H7 (cell line): ENCODE measurements around the gene WASF3. TPM values are rescaled to one million over a fixed set of nuclear protein-coding genes. Genes with fewer than 3 reads are reported as not detected.
A peak's percentile ranks its signal among the peaks of the same experiment; 100 is the strongest.

ENCODE experiments used
- DNase-seq: peaks from one replicate; pipeline ENCODE4 v3.0.0; 2012
- H3K27me3 ChIP-seq: 2 replicates; pipeline ENCODE4 v1.6.0; 2011; ENCODE audit warnings: mild to moderate bottlenecking, low read length; ENCODE audit not compliant: control insufficient read depth, insufficient read depth
- H3K36me3 ChIP-seq: replicated peaks from 2 replicates; pipeline ENCODE4 v1.5.1; 2011; ENCODE audit warnings: low read length; ENCODE audit not compliant: control insufficient read depth, insufficient read depth
- H3K4me3 ChIP-seq: 2 replicates; pipeline ENCODE4 v1.5.1; 2011; ENCODE audit warnings: low read depth, mild to moderate bottlenecking, control low read depth, low read length, moderate library complexity; ENCODE audit not compliant: insufficient read depth
- total RNA-seq: library from RNA; depleted of rRNA; stranded (reverse); fragments of >200 nt; shearing (Covaris generic); gene quantifications from 2 replicates; pipeline ENCODE4 v1.2.3, GENCODE V29; 2014

WASF3 gene
- total RNA-seq, 1 experiment from 2014 or later: 19.1 TPM

GRCh38 chr13:26658448-26659385 lies 101.2 kb downstream of the WASF3 start:
- peak; percentile 30 for DNase-seq
- no peaks in the 10 kb centered on the region for H3K27me3 ChIP-seq
- H3K4me3 ChIP-seq: no peak overlapping the region
- H3K36me3 ChIP-seq: no peaks in the 10 kb centered on the region

- H3K27me3 ChIP-seq: no peaks in the 10 kb centered on the region
- H3K4me3 ChIP-seq: no peak overlapping the region
- no peaks in the 10 kb centered on the region for H3K36me3 ChIP-seq
- peak; percentile 21 for DNase-seq
Measured at GRCh38 chr13:26660185-26660584, 102.7 kb downstream of the WASF3 start.

GRCh38 chr13:26660766-26661165 lies 103.3 kb downstream of the WASF3 start:
- no peaks in the 10 kb centered on the region for H3K27me3 ChIP-seq
- H3K36me3 ChIP-seq: no peaks in the 10 kb centered on the region
- DNase-seq: no peak
- no peak overlapping the region for H3K4me3 ChIP-seq

- Histone ChIP-seq H3K36me3 (no peaks in the 10 kb centered on the region), H3K4me3 (no peak overlapping the region), H3K27me3 (no peaks in the 10 kb centered on the region)
- DNase-seq: no peak
Measured at GRCh38 chr13:26663791-26664190, 106.3 kb downstream of the WASF3 start.

- H3K4me3 ChIP-seq: no peak overlapping the region
- DNase-seq: no peak
- no peaks in the 10 kb centered on the region for H3K27me3 ChIP-seq
- H3K36me3 ChIP-seq: no peaks in the 10 kb centered on the region
Measured at GRCh38 chr13:26664286-26664685, 106.8 kb downstream of the WASF3 start.

GRCh38 chr13:26664876-26665275 lies 107.4 kb downstream of the WASF3 start:
- no peaks in the 10 kb centered on the region for H3K27me3 ChIP-seq
- no peak overlapping the region for H3K4me3 ChIP-seq
- DNase-seq: no peak
- no peaks in the 10 kb centered on the region for H3K36me3 ChIP-seq

GRCh38 chr13:26668357-26669146 lies 111.1 kb downstream of the WASF3 start:
- no peaks in the 10 kb centered on the region for H3K36me3 ChIP-seq
- H3K27me3 ChIP-seq: no peaks in the 10 kb centered on the region
- H3K4me3 ChIP-seq: no peak overlapping the region
- no peak for DNase-seq

GRCh38 chr13:26673890-26674289 lies 116.4 kb downstream of the WASF3 start:
- no peak for DNase-seq
- no peak overlapping the region for H3K4me3 ChIP-seq
- H3K36me3 ChIP-seq: no peaks in the 10 kb centered on the region
- H3K27me3 ChIP-seq: no peaks in the 10 kb centered on the region

GRCh38 chr13:26677156-26677555 lies 119.7 kb downstream of the WASF3 start:
- H3K36me3 ChIP-seq: 0 out of 2 replicates have a peak, but pooled peaks cover under 1% of the 10 kb centered on the region
- no peak overlapping the region for H3K4me3 ChIP-seq
- no peak for DNase-seq
- no peaks in the 10 kb centered on the region for H3K27me3 ChIP-seq

GRCh38 chr13:26678330-26678729 lies 120.8 kb downstream of the WASF3 start:
- Histone ChIP-seq H3K4me3 (no peak overlapping the region), H3K36me3 (0 out of 2 replicates have a peak, but pooled peaks cover 1% of the 10 kb centered on the region), H3K27me3 (no peaks in the 10 kb centered on the region)
- no peak for DNase-seq

GRCh38 chr13:26678796-26679195 lies 121.3 kb downstream of the WASF3 start:
- Histone ChIP-seq H3K27me3 (no peaks in the 10 kb centered on the region), H3K36me3 (0 out of 2 replicates have a peak, but pooled peaks cover 1% of the 10 kb centered on the region), H3K4me3 (no peak overlapping the region)
- peak; percentile 69 for DNase-seq

- DNase-seq: no peak
- H3K27me3 ChIP-seq: no peaks in the 10 kb centered on the region
- H3K36me3 ChIP-seq: 0 out of 2 replicates have a peak, but pooled peaks cover 1% of the 10 kb centered on the region
- no peak overlapping the region for H3K4me3 ChIP-seq
Measured at GRCh38 chr13:26679411-26680122, 122.1 kb downstream of the WASF3 start.

GRCh38 chr13:26680123-26680450 lies 122.6 kb downstream of the WASF3 start:
- no peak overlapping the region for H3K4me3 ChIP-seq
- DNase-seq: peak; percentile 73
- no peaks in the 10 kb centered on the region for H3K27me3 ChIP-seq
- H3K36me3 ChIP-seq: 0 out of 2 replicates have a peak, but pooled peaks cover 1% of the 10 kb centered on the region

- no peak for DNase-seq
- Histone ChIP-seq H3K27me3 (no peaks in the 10 kb centered on the region), H3K4me3 (no peak overlapping the region), H3K36me3 (0 out of 2 replicates have a peak, but pooled peaks cover 1% of the 10 kb centered on the region)
Measured at GRCh38 chr13:26680572-26680971, 123.1 kb downstream of the WASF3 start.
